ENCODE data around the gene MRPL42.

DNA sequence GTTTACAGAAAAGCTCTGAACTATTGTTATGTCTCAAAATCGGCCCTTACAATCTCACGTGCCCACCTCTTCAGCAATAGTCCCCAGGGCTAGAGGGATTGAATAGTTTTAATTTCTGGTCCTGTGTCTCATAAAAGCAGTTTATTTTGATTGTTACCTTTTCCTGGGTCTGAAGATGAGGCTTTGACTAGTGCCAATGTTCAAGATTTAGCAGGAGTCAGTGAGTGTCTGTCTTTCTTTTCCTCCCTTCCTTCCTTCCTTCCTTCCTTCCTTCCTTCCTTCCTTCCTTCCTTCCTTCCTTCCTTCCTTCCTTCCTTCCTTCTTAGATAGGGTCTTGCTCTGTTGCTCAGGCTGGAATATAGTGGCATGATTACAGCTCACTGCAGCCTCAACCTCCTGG lies 80.5 kb downstream of the MRPL42 start:
- TF ChIP-seq, protein P1, sequence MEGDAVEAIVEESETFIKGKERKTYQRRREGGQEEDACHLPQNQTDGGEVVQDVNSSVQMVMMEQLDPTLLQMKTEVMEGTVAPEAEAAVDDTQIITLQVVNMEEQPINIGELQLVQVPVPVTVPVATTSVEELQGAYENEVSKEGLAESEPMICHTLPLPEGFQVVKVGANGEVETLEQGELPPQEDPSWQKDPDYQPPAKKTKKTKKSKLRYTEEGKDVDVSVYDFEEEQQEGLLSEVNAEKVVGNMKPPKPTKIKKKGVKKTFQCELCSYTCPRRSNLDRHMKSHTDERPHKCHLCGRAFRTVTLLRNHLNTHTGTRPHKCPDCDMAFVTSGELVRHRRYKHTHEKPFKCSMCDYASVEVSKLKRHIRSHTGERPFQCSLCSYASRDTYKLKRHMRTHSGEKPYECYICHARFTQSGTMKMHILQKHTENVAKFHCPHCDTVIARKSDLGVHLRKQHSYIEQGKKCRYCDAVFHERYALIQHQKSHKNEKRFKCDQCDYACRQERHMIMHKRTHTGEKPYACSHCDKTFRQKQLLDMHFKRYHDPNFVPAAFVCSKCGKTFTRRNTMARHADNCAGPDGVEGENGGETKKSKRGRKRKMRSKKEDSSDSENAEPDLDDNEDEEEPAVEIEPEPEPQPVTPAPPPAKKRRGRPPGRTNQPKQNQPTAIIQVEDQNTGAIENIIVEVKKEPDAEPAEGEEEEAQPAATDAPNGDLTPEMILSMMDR (IDR thresholded peaks at IDR 0.05): no peak
- TF ChIP-seq GATA2 (CRISPR knock-in tag; IDR thresholded peaks at IDR 0.05) (no peak), RAD21 (IDR thresholded peaks at IDR 0.05; ENCODE audit: low read length) (no peak), TEAD4 (IDR thresholded peaks at IDR 0.05; ENCODE audit: borderline replicate concordance, insufficient read depth) (no peak), CHD2 (IDR thresholded peaks at IDR 0.05; ENCODE audit: low read length, partially characterized antibody) (no peak), GABPA (IDR thresholded peaks at IDR 0.05; ENCODE audit: low read depth) (no peak), SIN3A (IDR thresholded peaks at IDR 0.05; ENCODE audit: borderline replicate concordance, low read depth, low read length) (no peak), FOSL2 (IDR thresholded peaks at IDR 0.05; ENCODE audit: borderline replicate concordance, low read depth) (no peak), JUND (IDR thresholded peaks at IDR 0.05) (no peak)
- TF ChIP-seq, protein P2, sequence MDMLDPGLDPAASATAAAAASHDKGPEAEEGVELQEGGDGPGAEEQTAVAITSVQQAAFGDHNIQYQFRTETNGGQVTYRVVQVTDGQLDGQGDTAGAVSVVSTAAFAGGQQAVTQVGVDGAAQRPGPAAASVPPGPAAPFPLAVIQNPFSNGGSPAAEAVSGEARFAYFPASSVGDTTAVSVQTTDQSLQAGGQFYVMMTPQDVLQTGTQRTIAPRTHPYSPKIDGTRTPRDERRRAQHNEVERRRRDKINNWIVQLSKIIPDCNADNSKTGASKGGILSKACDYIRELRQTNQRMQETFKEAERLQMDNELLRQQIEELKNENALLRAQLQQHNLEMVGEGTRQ (IDR thresholded peaks at IDR 0.05; ENCODE audit: borderline replicate concordance, low read depth, low read length): no peak
- TF ChIP-seq, protein P3, sequence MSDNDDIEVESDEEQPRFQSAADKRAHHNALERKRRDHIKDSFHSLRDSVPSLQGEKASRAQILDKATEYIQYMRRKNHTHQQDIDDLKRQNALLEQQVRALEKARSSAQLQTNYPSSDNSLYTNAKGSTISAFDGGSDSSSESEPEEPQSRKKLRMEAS (IDR thresholded peaks at IDR 0.05; ENCODE audit: low read depth): no peak

All from SK-N-SH (cell line).